K562 (cell line): ENCODE data around the gene CASKIN1.

Experiments
- CHD2 ChIP-seq: IDR thresholded peaks from 2 replicates; pipeline ENCODE4 v1.6.1; 2011; ENCODE audit warnings: low read depth, low read length
- PHB2 ChIP-seq: fragments of 450-650 bp; IDR thresholded peaks from 2 replicates; pipeline ENCODE4 v1.6.1; 2017; ENCODE audit warnings: low read depth
- PHF8 ChIP-seq: fragments of 200-600 bp; sonication (generic); IDR thresholded peaks from 2 replicates; pipeline ENCODE4 v1.6.1; 2012; ENCODE audit warnings: mixed run types, mild to moderate bottlenecking, inconsistent platforms, low read length, moderate library complexity, borderline replicate concordance
- SP1 ChIP-seq: sonication (generic); formaldehyde crosslinking; IDR thresholded peaks from 2 replicates; pipeline ENCODE4 v1.8.1; 2022; ENCODE audit warnings: mild to moderate bottlenecking, missing genetic modification reagents
- YY1 ChIP-seq, 3 experiments: IDR thresholded peaks; 2 replicates each; pipeline ENCODE4 v1.6.1; 2011; ENCODE audit warnings: low read length in 2 of 3, mild to moderate bottlenecking in 2 of 3, moderate library complexity in 2 of 3, borderline replicate concordance in 1 of 3, control low read depth in 1 of 3, low read depth in 1 of 3; ENCODE audit not compliant: insufficient read depth in 3 of 3, insufficient replicate concordance in 2 of 3, control insufficient read depth in 1 of 3, insufficient read length in 1 of 3; ENCODE audit errors: extremely low read depth in 1 of 3
- TF ChIP-seq, protein P1 (sequence below), 3 experiments: IDR thresholded peaks in 2 of 3; conservative IDR thresholded peaks in 1 of 3; 2 replicates each; pipeline ENCODE4 v1.5.1; 2011 to 2012; ENCODE audit warnings: low read length in 3 of 3, mild to moderate bottlenecking in 3 of 3, control low read depth in 2 of 3, improper control_type of control experiment in 1 of 3, inconsistent platforms in 1 of 3, low read depth in 1 of 3, mixed read lengths in 1 of 3, moderate library complexity in 1 of 3; ENCODE audit not compliant: insufficient read depth in 2 of 3
- TF ChIP-seq, protein P2 (sequence below): sonication (generic); formaldehyde crosslinking; IDR thresholded peaks from 2 replicates; pipeline ENCODE4 v1.8.1; 2022; ENCODE audit warnings: missing genetic modification reagents

DNA sequence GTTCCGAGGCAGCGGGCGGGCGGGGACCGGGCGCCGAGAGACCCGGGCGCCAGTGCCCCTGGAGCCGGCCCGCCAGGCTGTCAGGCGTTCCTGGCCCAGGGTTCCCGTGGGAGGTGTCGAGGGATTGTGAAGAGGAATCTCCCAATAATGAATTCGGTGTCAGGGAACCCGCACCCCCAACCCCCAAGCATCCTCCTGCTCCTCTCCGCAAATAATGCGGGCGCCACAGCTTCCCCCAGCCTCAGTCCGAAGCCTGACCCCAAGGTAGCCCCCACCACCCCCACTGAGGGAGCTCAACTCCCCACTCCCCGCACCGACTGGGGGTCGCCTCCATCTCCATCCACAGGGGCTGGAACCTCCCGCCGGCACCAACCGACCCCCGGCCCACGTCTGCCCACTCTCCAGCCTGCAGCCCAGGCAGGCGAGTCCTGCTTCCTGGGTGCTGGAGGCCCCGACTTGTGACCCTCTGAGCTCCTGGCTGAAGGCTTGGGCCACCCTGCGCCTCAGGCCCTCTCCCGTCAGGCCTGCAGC, 641 bp upstream of the CASKIN1 start:
- TF ChIP-seq CHD2 (no peak), YY1 (IDR thresholded peaks at IDR 0.05; ENCODE audit: borderline replicate concordance in 1 of 3, control insufficient read depth in 1 of 3, extremely low read depth in 1 of 3, insufficient read depth in 3 of 3, insufficient read length in 1 of 3, insufficient replicate concordance in 2 of 3, low read depth in 1 of 3, low read length in 2 of 3) (no peak), PHB2 (no peak), PHF8 (no peak), SP1 (CRISPR knock-in tag) (no peak)
- TF ChIP-seq, protein P1, sequence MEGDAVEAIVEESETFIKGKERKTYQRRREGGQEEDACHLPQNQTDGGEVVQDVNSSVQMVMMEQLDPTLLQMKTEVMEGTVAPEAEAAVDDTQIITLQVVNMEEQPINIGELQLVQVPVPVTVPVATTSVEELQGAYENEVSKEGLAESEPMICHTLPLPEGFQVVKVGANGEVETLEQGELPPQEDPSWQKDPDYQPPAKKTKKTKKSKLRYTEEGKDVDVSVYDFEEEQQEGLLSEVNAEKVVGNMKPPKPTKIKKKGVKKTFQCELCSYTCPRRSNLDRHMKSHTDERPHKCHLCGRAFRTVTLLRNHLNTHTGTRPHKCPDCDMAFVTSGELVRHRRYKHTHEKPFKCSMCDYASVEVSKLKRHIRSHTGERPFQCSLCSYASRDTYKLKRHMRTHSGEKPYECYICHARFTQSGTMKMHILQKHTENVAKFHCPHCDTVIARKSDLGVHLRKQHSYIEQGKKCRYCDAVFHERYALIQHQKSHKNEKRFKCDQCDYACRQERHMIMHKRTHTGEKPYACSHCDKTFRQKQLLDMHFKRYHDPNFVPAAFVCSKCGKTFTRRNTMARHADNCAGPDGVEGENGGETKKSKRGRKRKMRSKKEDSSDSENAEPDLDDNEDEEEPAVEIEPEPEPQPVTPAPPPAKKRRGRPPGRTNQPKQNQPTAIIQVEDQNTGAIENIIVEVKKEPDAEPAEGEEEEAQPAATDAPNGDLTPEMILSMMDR (IDR thresholded peaks at IDR 0.05 in 2 of 3, conservative IDR thresholded peaks at IDR 0.05 in 1 of 3; ENCODE audit: insufficient read depth in 2 of 3, low read depth in 1 of 3, low read length in 3 of 3) = no peak
- TF ChIP-seq, protein P2, sequence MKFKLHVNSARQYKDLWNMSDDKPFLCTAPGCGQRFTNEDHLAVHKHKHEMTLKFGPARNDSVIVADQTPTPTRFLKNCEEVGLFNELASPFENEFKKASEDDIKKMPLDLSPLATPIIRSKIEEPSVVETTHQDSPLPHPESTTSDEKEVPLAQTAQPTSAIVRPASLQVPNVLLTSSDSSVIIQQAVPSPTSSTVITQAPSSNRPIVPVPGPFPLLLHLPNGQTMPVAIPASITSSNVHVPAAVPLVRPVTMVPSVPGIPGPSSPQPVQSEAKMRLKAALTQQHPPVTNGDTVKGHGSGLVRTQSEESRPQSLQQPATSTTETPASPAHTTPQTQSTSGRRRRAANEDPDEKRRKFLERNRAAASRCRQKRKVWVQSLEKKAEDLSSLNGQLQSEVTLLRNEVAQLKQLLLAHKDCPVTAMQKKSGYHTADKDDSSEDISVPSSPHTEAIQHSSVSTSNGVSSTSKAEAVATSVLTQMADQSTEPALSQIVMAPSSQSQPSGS (CRISPR knock-in tag) = no peak
